ENCODE measurements around the gene BCAS1. TPM values are rescaled to one million over a fixed set of nuclear protein-coding genes. Genes with fewer than 3 reads are reported as not detected.

BCAS1 gene
- total RNA-seq (2014; rRNA removed; shearing (Covaris generic); ENCODE audit: low replicate concordance): 0.11 and 0.14 TPM in 2 replicates

DNA sequence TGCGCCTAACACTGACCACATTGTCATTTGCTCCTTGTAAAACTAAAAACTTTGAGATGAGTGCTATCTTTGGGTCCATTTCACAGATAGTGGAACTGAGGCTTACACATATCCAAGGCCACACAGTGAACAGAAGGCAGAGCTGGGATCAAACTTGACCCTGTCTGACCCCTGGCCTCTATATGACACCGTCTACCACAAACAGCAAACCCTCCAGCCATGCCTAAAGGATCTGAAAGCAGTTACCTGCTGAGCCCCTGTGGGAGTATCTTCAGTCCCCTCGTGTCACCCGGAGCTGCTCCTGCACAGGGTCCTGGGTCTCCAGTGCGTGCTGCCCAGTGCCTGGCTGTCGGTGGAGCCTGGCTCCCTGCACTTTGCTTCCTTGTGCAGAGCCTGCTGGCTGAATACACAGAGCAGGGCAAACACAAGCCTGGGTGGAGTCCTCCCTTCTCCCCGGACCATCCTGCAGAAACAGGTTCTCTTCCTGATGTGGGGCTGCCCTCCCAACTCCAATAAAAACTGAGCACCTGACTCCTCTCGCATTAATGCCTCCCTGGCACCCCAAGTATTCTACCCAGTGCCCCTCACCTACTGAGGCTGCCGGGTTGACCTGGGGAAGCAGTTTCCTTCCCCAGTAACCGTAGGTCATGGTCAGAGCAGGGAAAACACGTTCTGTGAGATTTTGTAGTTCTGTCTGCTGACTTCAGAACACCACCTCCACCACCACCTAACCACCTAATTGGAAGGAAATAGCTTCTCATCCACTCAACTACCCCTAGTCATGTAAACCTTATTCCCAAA lies at the start of gene BCAS1:
TSS of gene BCAS1 (minus strand) at position 408 of the 801 bp plus-strand sequence. CDS start 11,876 bp downstream, outside the sequence.
- no peak for DNase-seq
- Histone ChIP-seq H3K9ac (ENCODE audit: low read length) (no peak within 1 kb of the TSS), H4K20me1 (ENCODE audit: insufficient read depth, low read depth, low read length) (no peaks in the 10 kb centered on the region), H3K27ac (ENCODE audit: low read length) (no peak within 1 kb of the TSS), H3K36me3 (ENCODE audit: insufficient read depth, low read length) (no peaks in the 10 kb centered on the region), H3K4me1 (ENCODE audit: low read length) (no peaks in the 10 kb centered on the region), H2AFZ (ENCODE audit: low read length) (no peak within 1 kb of the TSS), H3K9me2 (replicated peaks; ENCODE audit: insufficient read depth, low read length) (no peaks in the 10 kb centered on the region), H3K4me2 (ENCODE audit: low read depth, low read length, poor library complexity, severe bottlenecking) (no peak within 1 kb of the TSS), H3K79me2 (ENCODE audit: low read length) (no peaks in the 10 kb centered on the region), H3K4me3 (ENCODE audit: low read length) (no peak within 1 kb of the TSS), H3K9me3 (ENCODE audit: low read length) (no peaks in the 10 kb centered on the region), H3K27me3 (ENCODE audit: low read length) (no peaks in the 10 kb centered on the region)

GRCh38 chr20:54119744-54120143 lies 49.4 kb upstream of the BCAS1 start:
- H3K9me2 ChIP-seq (replicated peaks; ENCODE audit: insufficient read depth, low read length): no peaks in the 10 kb centered on the region
- no peak overlapping the region for H2AFZ ChIP-seq (ENCODE audit: low read length)
- no peaks in the 10 kb centered on the region for H3K27me3 ChIP-seq (ENCODE audit: low read length)
- H4K20me1 ChIP-seq (ENCODE audit: insufficient read depth, low read depth, low read length): no peaks in the 10 kb centered on the region
- no peak overlapping the region for H3K27ac ChIP-seq (ENCODE audit: low read length)
- H3K4me3 ChIP-seq (ENCODE audit: low read length): no peak overlapping the region
- H3K9ac ChIP-seq (ENCODE audit: low read length): no peak overlapping the region
- no peaks in the 10 kb centered on the region for H3K36me3 ChIP-seq (ENCODE audit: insufficient read depth, low read length)
- H3K4me2 ChIP-seq (ENCODE audit: low read depth, low read length, poor library complexity, severe bottlenecking): no peak overlapping the region
- DNase-seq: no peak
- no peaks in the 10 kb centered on the region for H3K79me2 ChIP-seq (ENCODE audit: low read length)
- H3K9me3 ChIP-seq (ENCODE audit: low read length): no peaks in the 10 kb centered on the region
- H3K4me1 ChIP-seq (ENCODE audit: low read length): no peaks in the 10 kb centered on the region

DNA sequence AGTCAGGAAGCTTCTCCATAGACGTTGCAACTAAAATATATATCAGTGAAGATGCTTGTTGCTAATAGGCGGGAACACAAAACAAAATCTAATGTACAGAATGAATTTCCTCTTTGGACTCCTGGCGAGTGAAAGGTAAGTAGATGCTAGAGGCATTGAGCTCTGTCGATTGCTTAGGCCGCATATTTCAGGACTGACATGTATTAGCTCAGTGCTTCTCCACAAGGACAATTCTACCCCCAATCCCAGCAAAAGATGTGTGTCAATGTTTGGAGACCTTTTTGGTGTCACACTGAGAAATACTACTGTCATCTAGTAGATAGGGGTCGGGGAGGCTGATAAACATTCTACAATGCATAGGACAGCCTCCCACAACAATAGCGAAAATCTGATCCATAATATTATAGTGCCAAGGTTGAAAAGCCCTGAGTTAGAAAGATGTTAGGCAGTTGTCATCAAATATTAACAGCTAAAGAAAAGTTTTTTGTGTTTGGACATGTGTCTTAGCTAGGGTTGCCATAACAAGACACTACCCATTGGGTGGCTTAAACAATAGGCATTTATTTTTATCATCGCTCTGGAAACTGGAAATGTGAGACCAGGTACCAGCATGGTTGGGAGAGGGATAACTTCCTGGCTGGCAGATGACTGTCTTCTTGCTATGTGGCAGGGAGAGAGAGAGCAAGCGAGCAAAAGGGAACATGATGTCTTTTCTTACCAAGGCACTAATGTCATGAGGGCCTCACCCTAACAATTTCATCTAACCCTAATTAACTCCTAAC lies 48.0 kb upstream of the BCAS1 start:
- Histone ChIP-seq H3K27me3 (ENCODE audit: low read length) (no peaks in the 10 kb centered on the region), H3K9ac (ENCODE audit: low read length) (no peak overlapping the region), H3K4me3 (ENCODE audit: low read length) (no peak overlapping the region), H3K9me3 (ENCODE audit: low read length) (no peaks in the 10 kb centered on the region), H3K79me2 (ENCODE audit: low read length) (no peaks in the 10 kb centered on the region), H4K20me1 (ENCODE audit: insufficient read depth, low read depth, low read length) (no peaks in the 10 kb centered on the region), H3K4me1 (ENCODE audit: low read length) (no peaks in the 10 kb centered on the region), H3K27ac (ENCODE audit: low read length) (no peak overlapping the region), H3K4me2 (ENCODE audit: low read depth, low read length, poor library complexity, severe bottlenecking) (no peak overlapping the region), H2AFZ (ENCODE audit: low read length) (no peak overlapping the region), H3K36me3 (ENCODE audit: insufficient read depth, low read length) (no peaks in the 10 kb centered on the region), H3K9me2 (replicated peaks; ENCODE audit: insufficient read depth, low read length) (no peaks in the 10 kb centered on the region)
- no peak for DNase-seq

DNA sequence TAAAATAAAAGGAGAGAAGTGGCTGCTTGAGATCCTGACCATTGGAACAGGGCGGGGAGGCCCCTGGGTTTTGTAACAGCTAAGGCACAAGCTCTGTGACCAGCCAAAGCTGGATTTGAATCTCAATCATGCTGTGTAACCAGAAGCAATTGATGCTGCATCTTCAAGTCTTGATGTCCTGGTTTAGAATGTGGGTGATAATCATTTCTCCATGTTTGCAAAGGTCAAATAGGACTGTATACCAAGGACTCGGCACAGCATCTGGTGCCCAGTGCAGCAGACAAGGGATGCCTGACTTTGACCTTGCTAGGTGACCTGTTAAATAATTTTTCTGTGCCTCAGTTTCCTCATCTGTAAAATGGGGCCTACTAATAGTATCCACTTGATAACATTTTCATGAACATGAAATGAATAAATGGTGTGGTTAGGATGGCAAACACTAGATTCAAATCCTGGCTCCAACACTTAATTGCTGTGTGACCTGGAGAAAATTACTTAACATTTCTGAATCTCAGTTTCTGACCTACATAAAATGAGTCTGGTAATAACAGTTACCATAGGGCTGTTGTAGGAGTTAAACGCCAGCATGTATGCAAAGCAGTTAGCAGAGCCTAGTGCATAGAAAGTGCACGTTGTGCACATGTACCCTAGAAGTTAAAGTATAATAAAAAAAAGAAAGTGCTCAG lies 46.3 kb upstream of the BCAS1 start:
- Histone ChIP-seq H4K20me1 (ENCODE audit: insufficient read depth, low read depth, low read length) (no peaks in the 10 kb centered on the region), H2AFZ (ENCODE audit: low read length) (no peak overlapping the region), H3K9ac (ENCODE audit: low read length) (no peak overlapping the region)

DNA sequence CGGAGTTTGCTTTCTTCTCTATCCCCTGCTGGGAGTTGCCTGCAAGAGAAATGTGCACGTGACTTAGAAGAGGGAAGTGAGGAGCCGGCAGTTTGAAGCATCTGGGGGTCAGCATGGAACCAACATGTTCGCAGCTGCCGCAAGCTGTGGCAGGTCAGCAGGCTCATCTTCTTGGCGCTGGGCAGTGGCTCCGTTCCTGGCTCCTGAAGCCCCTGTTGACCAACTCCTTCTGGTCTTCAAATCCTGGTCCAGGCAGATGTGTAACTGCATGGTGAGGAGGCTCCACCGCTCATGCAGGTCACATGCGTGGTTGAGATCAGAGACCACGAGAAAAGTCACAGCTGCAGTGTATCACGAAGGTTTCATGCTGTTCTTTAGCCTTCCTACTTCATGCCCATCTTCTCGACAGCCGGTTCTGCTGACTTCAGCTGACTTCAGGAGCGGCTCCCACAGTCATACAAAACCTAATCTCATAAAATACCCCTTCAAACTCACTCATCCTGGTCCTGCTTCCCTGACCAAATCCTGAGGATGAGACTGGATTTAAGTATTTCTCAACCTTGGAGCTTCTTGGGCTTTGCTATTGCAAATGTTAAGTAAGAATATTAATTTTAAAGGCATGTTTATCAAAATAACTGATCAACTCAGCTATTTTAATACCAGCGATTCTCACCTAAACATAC lies 44.9 kb upstream of the BCAS1 start:
- Histone ChIP-seq H3K9me3 (ENCODE audit: low read length) (no peaks in the 10 kb centered on the region), H4K20me1 (ENCODE audit: insufficient read depth, low read depth, low read length) (no peaks in the 10 kb centered on the region), H3K27ac (ENCODE audit: low read length) (no peak overlapping the region), H3K36me3 (ENCODE audit: insufficient read depth, low read length) (no peaks in the 10 kb centered on the region), H3K79me2 (ENCODE audit: low read length) (no peaks in the 10 kb centered on the region), H3K27me3 (ENCODE audit: low read length) (no peaks in the 10 kb centered on the region), H3K4me3 (ENCODE audit: low read length) (no peak overlapping the region), H3K4me1 (ENCODE audit: low read length) (no peaks in the 10 kb centered on the region), H2AFZ (ENCODE audit: low read length) (no peak overlapping the region), H3K9ac (ENCODE audit: low read length) (no peak overlapping the region), H3K9me2 (replicated peaks; ENCODE audit: insufficient read depth, low read length) (no peaks in the 10 kb centered on the region), H3K4me2 (ENCODE audit: low read depth, low read length, poor library complexity, severe bottlenecking) (no peak overlapping the region)
- DNase-seq: no peak

More for the DNA sequence above, 46.3 kb upstream of the BCAS1 start:
- H3K9me3 ChIP-seq (ENCODE audit: low read length): no peaks in the 10 kb centered on the region
- no peaks in the 10 kb centered on the region for H3K4me1 ChIP-seq (ENCODE audit: low read length)
- H3K79me2 ChIP-seq (ENCODE audit: low read length): no peaks in the 10 kb centered on the region
- H3K36me3 ChIP-seq (ENCODE audit: insufficient read depth, low read length): no peaks in the 10 kb centered on the region
- no peak overlapping the region for H3K27ac ChIP-seq (ENCODE audit: low read length)
- no peaks in the 10 kb centered on the region for H3K9me2 ChIP-seq (replicated peaks; ENCODE audit: insufficient read depth, low read length)
- no peak for DNase-seq
- no peak overlapping the region for H3K4me2 ChIP-seq (ENCODE audit: low read depth, low read length, poor library complexity, severe bottlenecking)
- H3K4me3 ChIP-seq (ENCODE audit: low read length): no peak overlapping the region
- H3K27me3 ChIP-seq (ENCODE audit: low read length): no peaks in the 10 kb centered on the region

- Histone ChIP-seq H2AFZ (ENCODE audit: low read length) (no peak overlapping the region), H3K4me1 (ENCODE audit: low read length) (no peaks in the 10 kb centered on the region), H3K9me2 (replicated peaks; ENCODE audit: insufficient read depth, low read length) (no peaks in the 10 kb centered on the region), H3K27ac (ENCODE audit: low read length) (no peak overlapping the region), H3K27me3 (ENCODE audit: low read length) (no peaks in the 10 kb centered on the region), H3K79me2 (ENCODE audit: low read length) (no peaks in the 10 kb centered on the region), H3K4me3 (ENCODE audit: low read length) (no peak overlapping the region), H3K9me3 (ENCODE audit: low read length) (no peaks in the 10 kb centered on the region), H3K9ac (ENCODE audit: low read length) (no peak overlapping the region), H4K20me1 (ENCODE audit: insufficient read depth, low read depth, low read length) (no peaks in the 10 kb centered on the region), H3K36me3 (ENCODE audit: insufficient read depth, low read length) (no peaks in the 10 kb centered on the region), H3K4me2 (ENCODE audit: low read depth, low read length, poor library complexity, severe bottlenecking) (no peak overlapping the region)
- DNase-seq: no peak
These were observed 43.7 kb upstream of the BCAS1 start for GRCh38 chr20:54114109-54114508.

GRCh38 chr20:54113566-54113965 lies 43.2 kb upstream of the BCAS1 start:
- Histone ChIP-seq H3K4me1 (ENCODE audit: low read length) (no peaks in the 10 kb centered on the region), H3K9me3 (ENCODE audit: low read length) (no peaks in the 10 kb centered on the region), H3K36me3 (ENCODE audit: insufficient read depth, low read length) (no peaks in the 10 kb centered on the region), H3K27me3 (ENCODE audit: low read length) (no peaks in the 10 kb centered on the region), H3K9ac (ENCODE audit: low read length) (no peak overlapping the region), H3K4me2 (ENCODE audit: low read depth, low read length, poor library complexity, severe bottlenecking) (no peak overlapping the region), H4K20me1 (ENCODE audit: insufficient read depth, low read depth, low read length) (no peaks in the 10 kb centered on the region), H2AFZ (ENCODE audit: low read length) (no peak overlapping the region), H3K9me2 (replicated peaks; ENCODE audit: insufficient read depth, low read length) (no peaks in the 10 kb centered on the region), H3K79me2 (ENCODE audit: low read length) (no peaks in the 10 kb centered on the region), H3K4me3 (ENCODE audit: low read length) (no peak overlapping the region), H3K27ac (ENCODE audit: low read length) (no peak overlapping the region)
- DNase-seq: no peak

Measured in Karpas-422 (cell line).